ENCODE measurements around the gene C14orf119. TPM values are rescaled to one million over a fixed set of nuclear protein-coding genes. Genes with fewer than 3 reads are reported as not detected.

C14orf119 gene
- total and polyA plus RNA-seq, 8 donors: 1.8 to 51.8 (median 25.2) TPM; not detected in 1

- H3K9me3 ChIP-seq: no peaks in the 10 kb centered on the region
- 35 to 44% (median 38%) methylated on average over 5 of the region's 5 CpGs for WGBS, 5 donors
- intact Hi-C loops (cut with DNase I; ENCODE audit: low total_unique reads): no loop called here
- peak in 1 of 2 donors; percentile 47 for DNase-seq
- peak overlapping the region; percentile 41 to 89 (median 86) for H3K27ac ChIP-seq
- H3K4me1 ChIP-seq: peaks cover 33 to 72% (median 56%) of the 10 kb centered on the region in 4 donors
- H3K36me3 ChIP-seq: peaks cover 42 to 77% (median 74%) of the 10 kb centered on the region in 4 donors
- H3K27me3 ChIP-seq: no peaks in the 10 kb centered on the region
- peak overlapping the region; percentile 47 to 68 (median 63) for H3K4me3 ChIP-seq
- TF ChIP-seq POLR2A (IDR thresholded peaks at IDR 0.05) (no peak), POLR2AphosphoS5 (IDR thresholded peaks at IDR 0.05) (no peak), EP300 (IDR thresholded peaks at IDR 0.05) (no peak), CTCF (IDR thresholded peaks at IDR 0.05) (no peak)
Measured at GRCh38 chr14:23071921-23072539, 23.3 kb upstream of the C14orf119 start.

GRCh38 chr14:23074906-23075305, 20.4 kb upstream of the C14orf119 start:
- Histone ChIP-seq H3K4me1 (peaks cover 19 to 76% (median 46%) of the 10 kb centered on the region in 4 donors), H3K27ac (no peak overlapping the region), H3K4me3 (no peak overlapping the region), H3K27me3 (no peaks in the 10 kb centered on the region), H3K36me3 (peaks cover 54 to 78% (median 76%) of the 10 kb centered on the region in 4 donors), H3K9me3 (no peaks in the 10 kb centered on the region)
- TF ChIP-seq POLR2A (IDR thresholded peaks at IDR 0.05): no peak
- no peak for TF ChIP-seq CTCF (IDR thresholded peaks at IDR 0.05)
- no peak for TF ChIP-seq EP300 (IDR thresholded peaks at IDR 0.05)
- TF ChIP-seq POLR2AphosphoS5 (IDR thresholded peaks at IDR 0.05): no peak
- 88 to 100% (median 97%) methylated on average over 1 of the region's 1 CpG for WGBS, 5 donors
- no peak for DNase-seq
- intact Hi-C loops (cut with DNase I; ENCODE audit: low total_unique reads): no loop called here

- H3K4me1 ChIP-seq: peaks cover 5 to 63% (median 28%) of the 10 kb centered on the region in 4 donors
- no peaks in the 10 kb centered on the region for H3K9me3 ChIP-seq
- DNase-seq: peak in 1 of 2 donors; percentile 62
- peaks cover 71 to 98% (median 96%) of the 10 kb centered on the region in 4 donors for H3K36me3 ChIP-seq
- no peaks in the 10 kb centered on the region for H3K27me3 ChIP-seq
- intact Hi-C loops (cut with DNase I; ENCODE audit: low total_unique reads): no loop called here
- 62 to 71% (median 64%) methylated on average over 5 of the region's 5 CpGs for WGBS, 5 donors
- H3K4me3 ChIP-seq: no peak overlapping the region
- TF ChIP-seq EP300 (IDR thresholded peaks at IDR 0.05) (no peak), POLR2AphosphoS5 (IDR thresholded peaks at IDR 0.05) (no peak), POLR2A (IDR thresholded peaks at IDR 0.05) (no peak), CTCF (IDR thresholded peaks at IDR 0.05) (peak in 4 of 7 experiments; percentile 24 to 64 (median 48))
- H3K27ac ChIP-seq: peak overlapping the region in 3 of 5 donors; percentile 7 to 54 (median 9)
Measured at GRCh38 chr14:23076785-23077408, 18.4 kb upstream of the C14orf119 start.

- Histone ChIP-seq H3K4me3 (no peak overlapping the region), H3K27ac (peak overlapping the region; percentile 13 to 74 (median 59)), H3K27me3 (no peaks in the 10 kb centered on the region), H3K4me1 (peaks cover 0 to 52% (median 19%) of the 10 kb centered on the region in 4 donors), H3K9me3 (no peaks in the 10 kb centered on the region), H3K36me3 (peaks cover 73 to 100% (median 100%) of the 10 kb centered on the region in 4 donors)
- WGBS, 5 donors: 82 to 88% (median 84%) methylated on average over 5 of the region's 5 CpGs
- TF ChIP-seq CTCF (IDR thresholded peaks at IDR 0.05) (no peak), POLR2A (IDR thresholded peaks at IDR 0.05) (no peak), EP300 (IDR thresholded peaks at IDR 0.05) (no peak), POLR2AphosphoS5 (IDR thresholded peaks at IDR 0.05) (no peak)
- DNase-seq: no peak
- intact Hi-C loops (cut with DNase I; ENCODE audit: low total_unique reads): no loop called here
Measured at GRCh38 chr14:23077962-23078361, 17.3 kb upstream of the C14orf119 start.

Data from stomach (tissue), 9 donors.